Activated gamma-delta T cell (primary cell): ENCODE data around the gene FAM13B.

Source experiments
- DNase-seq: peaks from one replicate; lab custom pipeline; 2025; lab: John Stamatoyannopoulos, UW

FAM13B gene

DNA sequence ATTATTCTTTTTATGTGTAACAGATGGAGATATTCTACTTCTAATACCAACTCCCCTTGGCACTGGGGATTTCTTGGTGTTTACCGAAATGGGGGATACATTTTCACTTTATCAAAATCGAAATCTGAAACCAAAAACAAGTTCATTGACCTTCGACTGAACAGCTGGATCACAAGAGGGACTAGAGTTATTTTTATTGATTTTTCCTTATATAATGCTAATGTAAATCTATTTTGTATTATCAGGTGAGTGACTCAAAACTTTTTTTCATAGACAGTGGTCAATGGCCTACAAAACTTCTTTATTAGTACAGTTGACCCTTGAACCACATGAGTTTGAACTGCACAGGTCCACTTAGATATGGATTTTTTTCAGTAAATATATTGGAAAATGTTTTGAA is 133.4 kb downstream of the FAM13B start:
- DNase-seq, result no peak

DNA sequence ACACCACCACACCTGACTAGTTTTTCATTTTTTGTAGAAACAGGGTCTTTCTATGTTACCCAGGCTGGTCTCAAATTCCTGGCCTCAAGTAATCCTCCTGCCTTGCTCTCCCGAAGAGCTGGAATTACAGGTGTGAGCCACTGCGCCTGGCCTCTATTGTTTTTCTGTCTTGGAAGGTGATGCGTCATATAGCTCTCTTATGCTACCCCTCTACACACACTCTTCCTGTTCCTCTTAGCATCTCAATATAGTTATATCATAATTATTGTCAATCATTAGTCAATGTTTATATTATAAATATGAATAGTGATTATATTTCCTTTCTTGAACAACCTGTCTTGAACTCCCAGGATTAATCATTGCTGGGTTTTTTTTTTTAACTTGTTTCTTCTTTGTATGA is 136.3 kb downstream of the FAM13B start:
- no peak for DNase-seq

GRCh38 chr5:137894586-137894985 is 138.3 kb downstream of the FAM13B start:
- DNase-seq, result no peak

- no peak for DNase-seq
Measured at GRCh38 chr5:137891849-137892248, 141.0 kb downstream of the FAM13B start.

DNA sequence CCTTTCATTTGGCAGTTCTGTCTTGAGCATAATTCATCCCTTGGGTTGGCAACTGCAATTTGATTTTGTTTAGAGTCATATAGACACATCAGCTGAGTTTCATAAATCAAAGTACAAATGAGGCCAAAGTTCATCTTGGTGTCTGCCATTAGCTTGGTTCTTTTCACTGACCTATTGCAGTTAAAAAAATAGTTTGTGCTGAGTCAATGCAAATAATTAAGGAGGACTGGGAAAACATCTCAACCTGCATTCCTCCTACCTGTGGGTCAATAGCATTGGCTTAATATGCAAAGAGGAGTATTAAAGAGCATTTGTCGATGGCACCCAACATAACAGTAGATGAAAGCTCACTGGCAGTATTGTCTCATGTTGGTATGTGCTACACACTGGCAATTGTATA is 142.0 kb downstream of the FAM13B start:
- no peak for DNase-seq

- DNase-seq, result peak; percentile 74
Measured at GRCh38 chr5:137888863-137889759, 143.8 kb downstream of the FAM13B start, which contains the start of gene PKD2L2. Gene PKD2L2, plus strand, starts transcription at chr5:137889457. Its CDS starts 35 bp downstream, at chr5:137889492.

GRCh38 chr5:137888466-137888862 is 144.4 kb downstream of the FAM13B start:
- DNase-seq, result no peak
